HEK293 (cell line): Measurements from ENCODE around the gene SLC20A1.

Source experiments
- BCL11A ChIP-seq: fragments of 450-650 bp; formaldehyde crosslinking; IDR thresholded peaks from 2 replicates; pipeline ENCODE4 v1.5.1; 2016; ENCODE audit warnings: low read depth, missing biosample characterization, missing genetic modification characterization
- ZBTB7A ChIP-seq: fragments of 450-650 bp; formaldehyde crosslinking; IDR thresholded peaks from 2 replicates; pipeline ENCODE4 v1.5.1; 2016; ENCODE audit warnings: low read depth, missing biosample characterization, missing genetic modification characterization
- ZIC2 ChIP-seq: fragments of 450-650 bp; formaldehyde crosslinking; IDR thresholded peaks from 2 replicates; pipeline ENCODE4 v1.5.1; 2016; ENCODE audit warnings: missing biosample characterization, missing genetic modification characterization
- ZNF138 ChIP-seq: fragments of 450-650 bp; formaldehyde crosslinking; IDR thresholded peaks from 2 replicates; pipeline ENCODE4 v1.5.1; 2016; ENCODE audit warnings: missing biosample characterization, missing genetic modification characterization, borderline replicate concordance
- ZNF501 ChIP-seq: fragments of 450-650 bp; formaldehyde crosslinking; IDR thresholded peaks from 2 replicates; pipeline ENCODE4 v1.5.1; 2016; ENCODE audit warnings: missing biosample characterization, missing genetic modification characterization
- TF ChIP-seq, protein P1 (sequence below): fragments of 450-650 bp; formaldehyde crosslinking; optimal IDR thresholded peaks from 2 replicates; pipeline ENCODE3; 2016; ENCODE audit warnings: missing biosample characterization, mild to moderate bottlenecking, missing genetic modification characterization
- TF ChIP-seq, protein P2 (sequence below): fragments of 450-650 bp; formaldehyde crosslinking; IDR thresholded peaks from 2 replicates; pipeline ENCODE4 v1.5.1; 2016; ENCODE audit warnings: missing biosample characterization, missing genetic modification characterization

DNA sequence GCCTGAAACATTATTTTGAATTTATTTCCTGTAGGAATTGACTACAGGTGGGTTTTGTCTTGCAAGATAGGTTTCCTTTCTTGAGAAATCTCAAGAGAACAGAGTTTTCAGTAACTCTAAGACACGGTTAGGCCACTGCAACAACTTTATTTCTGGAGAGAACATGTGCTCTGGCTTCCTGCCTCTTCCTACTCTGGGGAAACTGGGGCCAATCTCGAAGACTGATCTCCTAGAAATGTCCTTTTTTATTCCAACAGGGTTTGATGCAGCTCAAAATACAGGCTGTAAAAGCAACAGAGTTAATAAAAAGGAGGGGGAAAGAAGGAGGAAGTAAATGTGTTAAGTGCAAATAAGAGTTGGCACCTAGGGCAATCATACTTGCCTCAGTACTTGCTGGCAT, 4.0 kb upstream of the SLC20A1 start:
- no peak for TF ChIP-seq ZBTB7A
- TF ChIP-seq ZIC2 (tag by site-specific recombination), result no peak
- no peak for TF ChIP-seq ZNF501 (tag by site-specific recombination)
- TF ChIP-seq, protein P1, sequence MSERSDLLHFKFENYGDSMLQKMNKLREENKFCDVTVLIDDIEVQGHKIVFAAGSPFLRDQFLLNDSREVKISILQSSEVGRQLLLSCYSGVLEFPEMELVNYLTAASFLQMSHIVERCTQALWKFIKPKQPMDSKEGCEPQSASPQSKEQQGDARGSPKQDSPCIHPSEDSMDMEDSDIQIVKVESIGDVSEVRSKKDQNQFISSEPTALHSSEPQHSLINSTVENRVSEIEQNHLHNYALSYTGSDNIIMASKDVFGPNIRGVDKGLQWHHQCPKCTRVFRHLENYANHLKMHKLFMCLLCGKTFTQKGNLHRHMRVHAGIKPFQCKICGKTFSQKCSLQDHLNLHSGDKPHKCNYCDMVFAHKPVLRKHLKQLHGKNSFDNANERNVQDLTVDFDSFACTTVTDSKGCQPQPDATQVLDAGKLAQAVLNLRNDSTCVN, result no peak
- no peak for TF ChIP-seq ZNF138 (tag by site-specific recombination)
- TF ChIP-seq, protein P2, sequence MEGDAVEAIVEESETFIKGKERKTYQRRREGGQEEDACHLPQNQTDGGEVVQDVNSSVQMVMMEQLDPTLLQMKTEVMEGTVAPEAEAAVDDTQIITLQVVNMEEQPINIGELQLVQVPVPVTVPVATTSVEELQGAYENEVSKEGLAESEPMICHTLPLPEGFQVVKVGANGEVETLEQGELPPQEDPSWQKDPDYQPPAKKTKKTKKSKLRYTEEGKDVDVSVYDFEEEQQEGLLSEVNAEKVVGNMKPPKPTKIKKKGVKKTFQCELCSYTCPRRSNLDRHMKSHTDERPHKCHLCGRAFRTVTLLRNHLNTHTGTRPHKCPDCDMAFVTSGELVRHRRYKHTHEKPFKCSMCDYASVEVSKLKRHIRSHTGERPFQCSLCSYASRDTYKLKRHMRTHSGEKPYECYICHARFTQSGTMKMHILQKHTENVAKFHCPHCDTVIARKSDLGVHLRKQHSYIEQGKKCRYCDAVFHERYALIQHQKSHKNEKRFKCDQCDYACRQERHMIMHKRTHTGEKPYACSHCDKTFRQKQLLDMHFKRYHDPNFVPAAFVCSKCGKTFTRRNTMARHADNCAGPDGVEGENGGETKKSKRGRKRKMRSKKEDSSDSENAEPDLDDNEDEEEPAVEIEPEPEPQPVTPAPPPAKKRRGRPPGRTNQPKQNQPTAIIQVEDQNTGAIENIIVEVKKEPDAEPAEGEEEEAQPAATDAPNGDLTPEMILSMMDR (tag by site-specific recombination), result no peak
- TF ChIP-seq BCL11A (tag by site-specific recombination), result no peak
